HG03103 (cell line): ENCODE measurements around the gene MVB12B.

ENCODE experiments used
- ATAC-seq: cut with Tn5 transposase; IDR thresholded peaks from one replicate; pipeline ENCODE4 v1.9.1; 2021; ENCODE audit warnings: low read depth; ENCODE audit not compliant: unreplicated experiment

The MVB12B gene

GRCh38 chr9:126500600-126501382 lies 174.2 kb downstream of the MVB12B start:
- no peak for ATAC-seq

- ATAC-seq: no peak
These were observed 175.0 kb downstream of the MVB12B start for GRCh38 chr9:126501383-126502331.

- no peak for ATAC-seq
These were observed 176.0 kb downstream of the MVB12B start for GRCh38 chr9:126502417-126503332.

- ATAC-seq: no peak
These were observed 176.9 kb downstream of the MVB12B start for GRCh38 chr9:126503333-126504085.

- no peak for ATAC-seq
These were observed 177.7 kb downstream of the MVB12B start for GRCh38 chr9:126504086-126504976.

GRCh38 chr9:126504977-126505455 lies 178.4 kb downstream of the MVB12B start:
- ATAC-seq: no peak

GRCh38 chr9:126505697-126506346 lies 179.2 kb downstream of the MVB12B start:
- no peak for ATAC-seq

GRCh38 chr9:126506361-126507317 lies 180.0 kb downstream of the MVB12B start:
- ATAC-seq: no peak

GRCh38 chr9:126507318-126508109 lies 180.9 kb downstream of the MVB12B start:
- ATAC-seq: no peak

GRCh38 chr9:126508171-126508591 lies 181.6 kb downstream of the MVB12B start:
- ATAC-seq: no peak

- no peak for ATAC-seq
These were observed 182.3 kb downstream of the MVB12B start for GRCh38 chr9:126508928-126509327.

GRCh38 chr9:126509718-126510117 lies 183.1 kb downstream of the MVB12B start:
- no peak for ATAC-seq

- no peak for ATAC-seq
These were observed 183.9 kb downstream of the MVB12B start for GRCh38 chr9:126510564-126510963.

GRCh38 chr9:126511411-126511810 lies 184.8 kb downstream of the MVB12B start:
- no peak for ATAC-seq

GRCh38 chr9:126513159-126514036 lies 186.8 kb downstream of the MVB12B start:
- no peak for ATAC-seq
